Fibroblast of lung (primary cell): ENCODE data around the gene PARP12.

Source experiments
- CTCF ChIP-seq, 2 donors: IDR thresholded peaks in 1 of 2; conservative IDR thresholded peaks in 1 of 2; 1 replicate in 1 of 2; 2 replicates in 1 of 2; pipeline ENCODE4 v1.5.1; 2011 to 2012; ENCODE audit warnings: low read length in 2 of 2, control low read depth in 1 of 2, inconsistent platforms in 1 of 2, low read depth in 1 of 2, mild to moderate bottlenecking in 1 of 2
- EZH2 ChIP-seq: IDR thresholded peaks from 2 replicates; pipeline ENCODE4 v1.5.1; 2012; ENCODE audit warnings: low read length, control low read depth, mild to moderate bottlenecking; ENCODE audit errors: missing control alignments

- TF ChIP-seq CTCF (conservative IDR thresholded peaks at IDR 0.05 in 1 of 2, IDR thresholded peaks at IDR 0.05 in 1 of 2; ENCODE audit: low read depth in 1 of 2, low read length in 2 of 2): no peak
- no peak for TF ChIP-seq EZH2
Measured at GRCh38 chr7:140081774-140082425, 19.1 kb upstream of the PARP12 start.
